Measurements from ENCODE around the gene TMEM205. TPM values are rescaled to one million over a fixed set of nuclear protein-coding genes. Genes with fewer than 3 reads are reported as not detected.
A peak's percentile ranks its signal among the peaks of the same experiment; 100 is the strongest.

Gene TMEM205
- total and polyA plus RNA-seq, 2 of the 13 experiments (the other 11 are each of a cell fraction or from before 2014, with no cell fraction given), result 45.5 to 98.7 TPM

DNA sequence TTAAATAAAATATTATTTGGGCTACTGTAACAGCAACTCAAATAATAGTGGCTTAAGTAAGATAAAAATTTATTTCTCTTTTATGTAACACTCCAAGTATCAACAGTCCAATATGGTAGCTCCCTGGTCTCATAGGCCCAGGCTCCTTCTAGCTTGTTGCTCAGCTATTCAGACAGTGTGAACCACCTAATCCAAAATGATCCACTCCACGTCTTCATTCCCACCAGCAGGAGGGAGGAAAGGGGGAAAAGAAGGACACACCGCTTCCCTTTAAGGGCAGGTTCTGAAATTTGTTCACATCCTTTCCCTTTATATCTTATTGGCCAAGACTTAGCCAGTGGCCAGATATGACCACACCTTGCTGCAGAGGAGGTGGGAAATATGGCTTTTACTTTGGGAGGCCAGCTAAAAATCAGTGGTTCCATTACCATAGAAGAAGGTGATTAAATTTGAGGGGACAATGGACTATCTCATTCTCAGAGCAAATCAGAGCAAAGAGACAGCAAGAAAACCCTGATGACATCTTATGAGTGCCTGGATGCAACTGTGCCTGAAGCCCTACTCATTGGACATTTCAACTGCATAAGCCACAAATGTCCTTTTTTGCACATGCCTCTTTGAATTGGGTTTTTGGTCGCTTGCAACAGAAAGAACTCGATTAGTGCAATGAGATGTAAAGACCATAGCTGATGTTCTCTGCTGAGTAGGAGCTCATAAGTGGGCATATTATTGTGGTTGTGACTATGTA lies 45.0 kb upstream of the TMEM205 start:
- WGBS (ENCODE audit: low lambda C conversion rate), result 33% methylated on average over 4 of the region's 4 CpGs

More for the DNA sequence above, 45.0 kb upstream of the TMEM205 start:
- ChIA-PET POLR2A (interaction anchor here (1.2 to 1.4 kb wide), 2 partner anchors 10 to 16 kb away, joined by 3 to 6 read pairs; no protein-coding TSS in a partner anchor), CTCF (ENCODE audit: low intra/inter-chr PET ratio, low total read pairs) (no interaction called here)
- no TSS peak for BruUV-seq (replicated peaks)
- Histone ChIP-seq H3K9ac (ENCODE audit: insufficient read depth, low read depth, low read length) (no peak overlapping the region), H3K27me3 (ENCODE audit: control insufficient read depth in 1 of 2, insufficient read depth in 2 of 2, low read length in 2 of 2) (no peaks in the 10 kb centered on the region), H3K4me3 (replicated peaks in 1 of 3; ENCODE audit: insufficient read depth in 1 of 3, low read depth in 2 of 3, low read length in 3 of 3) (no peak overlapping the region), H3K9me3 (ENCODE audit: low read length) (no peaks in the 10 kb centered on the region), H4K20me1 (ENCODE audit: insufficient read depth, low read length) (no peaks in the 10 kb centered on the region), H3K79me2 (ENCODE audit: insufficient read depth, low read length) (no peaks in the 10 kb centered on the region), H3K36me3 (replicated peaks in 1 of 2; ENCODE audit: control insufficient read depth in 1 of 2, insufficient read depth in 2 of 2, low read length in 2 of 2) (no peaks in the 10 kb centered on the region), H3K27ac (ENCODE audit: extremely low read length, insufficient read depth, low read length) (no peak overlapping the region), H2AFZ (ENCODE audit: low read length) (no peak overlapping the region), H3K4me2 (ENCODE audit: low read depth, low read length) (no peak overlapping the region), H3K4me1 (ENCODE audit: insufficient read depth, low read length) (peaks cover 26% of the 10 kb centered on the region)
- in situ Hi-C loops (cut with HindIII; ENCODE audit: extremely low pct_ligation_motif_present, low pct_unique_long_range_greater_than_20kb), result no loop called here
- FAIRE-seq, result no peak
- ATAC-seq, result no peak
- intact Hi-C loops (cut with micrococcal nuclease; ENCODE audit: unreplicated experiment), result no loop called here
- TF ChIP-seq HNRNPH1 (optimal IDR thresholded peaks at IDR 0.05; ENCODE audit: low read depth, low read length), result no peak
- peak; percentile 98 for TF ChIP-seq ZNF329 (CRISPR knock-in tag; IDR thresholded peaks at IDR 0.05; ENCODE audit: low read depth)
- TF ChIP-seq, protein P1, sequence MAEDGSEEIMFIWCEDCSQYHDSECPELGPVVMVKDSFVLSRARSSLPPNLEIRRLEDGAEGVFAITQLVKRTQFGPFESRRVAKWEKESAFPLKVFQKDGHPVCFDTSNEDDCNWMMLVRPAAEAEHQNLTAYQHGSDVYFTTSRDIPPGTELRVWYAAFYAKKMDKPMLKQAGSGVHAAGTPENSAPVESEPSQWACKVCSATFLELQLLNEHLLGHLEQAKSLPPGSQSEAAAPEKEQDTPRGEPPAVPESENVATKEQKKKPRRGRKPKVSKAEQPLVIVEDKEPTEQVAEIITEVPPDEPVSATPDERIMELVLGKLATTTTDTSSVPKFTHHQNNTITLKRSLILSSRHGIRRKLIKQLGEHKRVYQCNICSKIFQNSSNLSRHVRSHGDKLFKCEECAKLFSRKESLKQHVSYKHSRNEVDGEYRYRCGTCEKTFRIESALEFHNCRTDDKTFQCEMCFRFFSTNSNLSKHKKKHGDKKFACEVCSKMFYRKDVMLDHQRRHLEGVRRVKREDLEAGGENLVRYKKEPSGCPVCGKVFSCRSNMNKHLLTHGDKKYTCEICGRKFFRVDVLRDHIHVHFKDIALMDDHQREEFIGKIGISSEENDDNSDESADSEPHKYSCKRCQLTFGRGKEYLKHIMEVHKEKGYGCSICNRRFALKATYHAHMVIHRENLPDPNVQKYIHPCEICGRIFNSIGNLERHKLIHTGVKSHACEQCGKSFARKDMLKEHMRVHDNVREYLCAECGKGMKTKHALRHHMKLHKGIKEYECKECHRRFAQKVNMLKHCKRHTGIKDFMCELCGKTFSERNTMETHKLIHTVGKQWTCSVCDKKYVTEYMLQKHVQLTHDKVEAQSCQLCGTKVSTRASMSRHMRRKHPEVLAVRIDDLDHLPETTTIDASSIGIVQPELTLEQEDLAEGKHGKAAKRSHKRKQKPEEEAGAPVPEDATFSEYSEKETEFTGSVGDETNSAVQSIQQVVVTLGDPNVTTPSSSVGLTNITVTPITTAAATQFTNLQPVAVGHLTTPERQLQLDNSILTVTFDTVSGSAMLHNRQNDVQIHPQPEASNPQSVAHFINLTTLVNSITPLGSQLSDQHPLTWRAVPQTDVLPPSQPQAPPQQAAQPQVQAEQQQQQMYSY (CRISPR knock-in tag; IDR thresholded peaks at IDR 0.05), result peak; percentile 96
- no peak for TF ChIP-seq ZNF83 (CRISPR knock-in tag; IDR thresholded peaks at IDR 0.05; ENCODE audit: borderline replicate concordance)
- TF ChIP-seq ZFP36L2 (CRISPR knock-in tag; IDR thresholded peaks at IDR 0.05), result no peak
- no peak for TF ChIP-seq DMTF1 (CRISPR knock-in tag; IDR thresholded peaks at IDR 0.05)
- TF ChIP-seq, protein P2, sequence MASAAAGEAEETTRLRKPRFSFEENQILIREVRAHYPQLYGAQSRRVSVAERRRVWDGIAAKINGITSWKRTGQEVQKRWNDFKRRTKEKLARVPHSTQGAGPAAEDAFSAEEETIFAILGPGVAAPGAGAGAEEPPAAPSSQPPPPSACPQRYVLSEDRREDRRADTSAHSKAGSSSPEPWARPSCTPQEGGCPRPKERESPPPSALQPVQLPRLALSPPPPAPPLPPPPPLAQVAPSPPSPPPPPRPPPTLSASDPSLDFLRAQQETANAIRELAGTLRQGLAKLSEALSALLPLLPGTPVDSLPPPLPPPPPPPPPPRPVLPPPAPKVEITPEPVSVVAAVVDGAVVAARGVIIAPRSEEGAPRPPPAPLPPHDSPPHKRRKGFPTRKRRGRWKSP (CRISPR knock-in tag; IDR thresholded peaks at IDR 0.05), result no peak
- no peak for TF ChIP-seq ZHX1 (CRISPR knock-in tag; IDR thresholded peaks at IDR 0.05; ENCODE audit: low read depth)
- TF ChIP-seq ZNF629 (CRISPR knock-in tag; conservative IDR thresholded peaks at IDR 0.05), result no peak
- no peak for TF ChIP-seq GLI4 (CRISPR knock-in tag; IDR thresholded peaks at IDR 0.05; ENCODE audit: borderline replicate concordance)
- no peak for TF ChIP-seq ZNF7 (CRISPR knock-in tag; IDR thresholded peaks at IDR 0.05)
- TF ChIP-seq ZNF383 (CRISPR knock-in tag; IDR thresholded peaks at IDR 0.05; ENCODE audit: borderline replicate concordance), result peak; percentile 95; the same call in 1 of the 2 replicates
- no peak for DNase-seq (ENCODE audit: low spot score)
